SIG-M5 (cell line): ENCODE data around the gene RBM34.
"Not testable (repeated sequence)": the region's sequence is repeated elsewhere in the genome, so short reads cannot be mapped to it uniquely, and the experiment has no call there.

ENCODE experiments used
- DNase-seq: peaks from one replicate; lab custom pipeline; 2025; lab: John Stamatoyannopoulos, UW

RBM34 gene, protein sequence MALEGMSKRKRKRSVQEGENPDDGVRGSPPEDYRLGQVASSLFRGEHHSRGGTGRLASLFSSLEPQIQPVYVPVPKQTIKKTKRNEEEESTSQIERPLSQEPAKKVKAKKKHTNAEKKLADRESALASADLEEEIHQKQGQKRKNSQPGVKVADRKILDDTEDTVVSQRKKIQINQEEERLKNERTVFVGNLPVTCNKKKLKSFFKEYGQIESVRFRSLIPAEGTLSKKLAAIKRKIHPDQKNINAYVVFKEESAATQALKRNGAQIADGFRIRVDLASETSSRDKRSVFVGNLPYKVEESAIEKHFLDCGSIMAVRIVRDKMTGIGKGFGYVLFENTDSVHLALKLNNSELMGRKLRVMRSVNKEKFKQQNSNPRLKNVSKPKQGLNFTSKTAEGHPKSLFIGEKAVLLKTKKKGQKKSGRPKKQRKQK

GRCh38 chr1:235160957-235161684 lies at the start of gene RBM34:
TSS of gene RBM34 (minus strand) at chr1:235161250. CDS start at chr1:235161226, 24 bp downstream.
- peak; percentile 65 for DNase-seq

DNA sequence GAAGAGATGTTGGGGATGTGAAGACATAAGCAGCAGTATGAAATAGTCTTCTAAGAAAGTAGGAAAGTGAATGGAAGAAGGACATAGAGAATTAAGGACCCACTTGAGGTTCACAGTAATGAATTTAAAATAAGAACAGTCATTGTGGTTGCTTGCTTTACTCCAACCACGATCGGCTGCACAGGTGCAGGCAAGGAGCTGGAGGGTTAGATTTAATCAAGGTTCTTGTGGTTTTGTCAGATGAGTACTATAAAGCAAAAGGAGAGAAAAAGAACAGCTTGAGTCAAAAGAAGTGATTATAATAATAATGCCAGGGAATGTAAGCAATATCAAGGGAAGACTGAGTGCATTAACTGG lies 46.1 kb upstream of the RBM34 start:
- no peak for DNase-seq

- DNase-seq = no peak
Observed at GRCh38 chr1:235206533-235207208, 45.6 kb upstream of the RBM34 start.

DNA sequence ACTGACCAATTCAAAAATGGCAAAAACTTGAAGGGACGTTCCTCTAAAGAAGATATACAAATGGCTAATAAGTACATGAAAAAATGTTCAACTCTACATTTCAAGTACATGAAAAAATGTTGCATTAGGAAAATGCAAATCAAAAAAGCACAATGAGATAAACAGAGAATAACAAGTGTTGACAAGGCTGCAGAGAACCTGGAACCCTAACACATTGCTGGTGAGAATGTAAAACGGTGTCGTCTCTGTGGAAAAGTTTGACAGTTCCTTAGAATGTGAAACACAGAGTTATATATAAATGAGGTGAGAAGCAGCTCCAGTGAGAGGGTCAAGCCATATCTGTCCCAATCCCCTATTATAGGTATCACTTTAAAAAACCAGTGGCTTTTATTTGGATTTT lies 44.6 kb upstream of the RBM34 start:
- no peak for DNase-seq

- DNase-seq = no peak
Observed at GRCh38 chr1:235203428-235203827, 42.4 kb upstream of the RBM34 start.

- DNase-seq = not testable (repeated sequence)
Observed at GRCh38 chr1:235202447-235202846, 41.4 kb upstream of the RBM34 start.

- DNase-seq = no peak
Observed at GRCh38 chr1:235199441-235199840, 38.4 kb upstream of the RBM34 start.

DNA sequence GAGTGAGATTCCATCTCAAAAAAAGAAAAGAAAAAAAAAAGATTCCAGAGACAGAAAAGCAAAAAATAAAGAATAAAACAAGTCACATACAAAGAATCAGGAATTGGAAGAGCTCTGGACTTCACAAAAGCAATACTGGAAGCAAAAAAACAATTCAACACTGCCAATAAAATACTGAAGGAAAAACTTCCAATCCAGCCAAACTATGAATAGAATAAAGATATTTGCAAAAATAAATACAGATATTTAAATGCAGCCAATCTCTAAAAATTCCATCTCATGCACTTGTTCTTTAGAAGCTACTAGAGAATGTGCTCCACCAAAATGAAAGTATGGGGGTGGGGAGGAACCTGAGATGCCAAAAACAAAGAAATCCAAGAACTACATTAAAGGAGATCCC lies 29.4 kb upstream of the RBM34 start:
- DNase-seq = no peak

- no peak for DNase-seq
Observed at GRCh38 chr1:235187316-235187715, 26.3 kb upstream of the RBM34 start.

- no peak for DNase-seq
Observed at GRCh38 chr1:235181561-235182245, 20.7 kb upstream of the RBM34 start.

DNA sequence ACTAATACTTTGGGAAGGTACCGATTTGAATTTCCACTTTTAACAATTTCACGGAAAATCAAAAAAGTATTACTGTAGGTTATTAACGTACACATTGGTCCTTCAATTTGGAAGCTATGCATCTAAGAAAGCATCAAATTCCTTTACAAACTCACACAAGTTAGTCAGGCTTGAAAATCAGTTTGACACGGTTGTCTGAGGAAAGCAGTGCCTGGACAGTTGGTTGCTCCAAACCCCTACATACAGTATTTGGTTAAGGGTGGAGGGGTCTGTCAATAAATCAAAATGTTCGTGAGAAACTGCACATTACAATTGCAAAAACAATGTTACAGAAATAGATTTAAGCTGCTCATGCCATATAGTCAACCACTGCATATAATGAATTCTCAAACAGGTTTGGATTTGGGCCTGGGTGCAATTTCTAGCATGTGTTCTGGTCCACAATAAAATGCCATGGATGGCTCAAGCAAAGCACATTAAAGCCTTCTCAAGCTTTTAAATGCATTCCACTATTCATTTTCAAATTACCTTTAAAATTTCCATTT lies 19.9 kb upstream of the RBM34 start:
- no peak for DNase-seq

GRCh38 chr1:235176486-235176885 lies 15.4 kb upstream of the RBM34 start:
- DNase-seq = no peak

DNA sequence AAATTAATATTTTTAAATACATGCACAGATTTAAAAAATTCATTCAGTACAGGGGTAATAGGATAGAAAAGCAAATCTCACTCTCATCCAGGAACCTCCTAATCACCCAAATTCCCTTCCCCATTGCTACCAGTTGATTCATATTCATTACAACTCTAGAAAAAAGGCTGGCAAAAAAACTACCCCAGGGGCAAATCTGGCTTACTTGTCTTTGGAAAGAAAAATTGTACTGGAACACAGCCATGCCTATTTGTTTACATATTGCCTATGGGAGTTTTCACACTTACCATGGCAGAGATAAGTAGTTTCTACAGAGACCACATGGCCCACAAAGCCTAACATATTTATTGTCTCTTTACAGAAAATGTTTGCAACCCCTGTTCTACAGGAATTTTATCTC lies 8.9 kb upstream of the RBM34 start:
- no peak for DNase-seq

DNA sequence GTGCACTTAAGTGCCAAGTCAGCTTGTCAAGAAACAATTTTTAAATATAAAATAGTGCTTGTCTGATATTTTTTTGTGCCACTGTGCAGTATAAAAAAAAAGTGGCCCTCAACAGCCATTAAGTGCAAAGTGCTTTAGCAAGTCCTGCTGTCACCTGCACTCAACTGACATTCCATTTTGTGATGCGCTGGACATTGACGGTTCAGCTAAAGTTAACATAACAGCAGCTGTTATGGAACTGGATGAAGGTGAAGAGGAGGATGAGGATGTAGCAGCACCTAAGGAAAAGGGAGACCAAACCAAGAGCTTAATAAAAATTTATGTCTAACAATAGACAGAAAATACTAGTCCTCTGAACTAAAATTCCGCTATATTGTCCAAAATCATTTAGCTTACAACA lies 7.3 kb upstream of the RBM34 start:
- DNase-seq = no peak

- no peak for DNase-seq
Observed at GRCh38 chr1:235161685-235162327, 756 bp upstream of the RBM34 start.

GRCh38 chr1:235160383-235160956 lies 580 bp downstream of the RBM34 start:
- peak; percentile 42 for DNase-seq

DNA sequence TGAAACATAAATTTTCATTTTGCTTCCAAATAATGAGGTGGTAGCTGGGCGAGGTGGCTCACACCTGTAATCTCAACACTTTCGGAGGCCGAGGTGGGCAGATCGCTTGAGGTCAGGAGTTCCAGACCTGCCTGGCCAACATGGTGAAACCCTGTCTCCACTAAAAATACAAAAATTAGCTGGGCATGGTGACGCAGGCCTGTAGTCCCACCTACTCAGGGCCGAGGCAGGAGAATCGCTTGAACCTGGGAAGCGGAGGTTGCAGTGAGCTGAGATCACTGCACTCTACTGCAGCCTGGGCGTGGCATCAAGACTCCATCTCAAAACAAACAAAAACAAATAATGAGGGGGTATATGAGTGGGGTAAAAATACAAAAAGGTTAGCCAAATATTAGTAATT lies 1.1 kb downstream of the RBM34 start:
- DNase-seq = not testable (repeated sequence)

DNA sequence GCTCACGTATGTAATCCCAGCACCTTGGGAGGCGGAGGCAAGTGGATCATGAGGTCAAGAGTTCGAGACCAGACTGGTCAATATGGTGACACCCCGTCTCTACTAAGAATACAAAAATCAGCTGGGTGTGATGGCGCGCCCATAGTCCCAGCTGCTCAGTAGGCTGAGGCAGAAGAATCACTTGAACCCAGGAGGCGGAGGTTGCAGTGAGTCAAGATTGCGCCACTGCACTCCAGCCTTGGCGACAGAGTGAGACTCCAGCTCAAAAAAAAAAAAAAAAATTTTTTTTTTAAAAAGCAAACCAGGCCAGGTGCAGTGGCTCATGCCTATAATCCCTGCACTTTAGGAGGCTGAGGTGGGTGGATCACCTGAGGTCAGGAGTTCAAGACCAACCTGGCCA lies 1.8 kb downstream of the RBM34 start:
- DNase-seq = not testable (repeated sequence)

- no peak for DNase-seq
Observed at GRCh38 chr1:235158680-235159079, 2.4 kb downstream of the RBM34 start.

DNA sequence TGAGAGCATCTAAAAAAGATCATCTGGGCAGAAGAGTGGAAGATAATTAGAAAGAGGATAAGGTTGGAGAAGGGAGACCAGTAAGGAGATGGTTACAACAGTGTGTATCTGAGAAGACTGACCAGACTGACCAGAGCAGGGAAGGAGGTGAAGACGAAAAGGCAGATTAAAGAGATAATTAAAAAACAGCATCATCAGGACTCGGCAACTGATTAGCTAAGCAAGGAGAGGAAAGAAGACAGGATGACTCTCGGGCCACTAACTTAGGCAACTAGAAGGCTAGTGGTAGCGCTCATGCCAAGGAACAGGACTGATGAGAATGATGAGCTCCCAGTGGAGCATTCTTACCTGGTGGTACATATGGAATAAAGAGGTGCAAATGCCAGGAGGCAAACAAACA lies 3.9 kb downstream of the RBM34 start:
- no peak for DNase-seq

GRCh38 chr1:235156740-235157139 lies 4.3 kb downstream of the RBM34 start:
- no peak for DNase-seq
